ENCODE results near the gene OR4D5. TPM values are rescaled to one million over a fixed set of nuclear protein-coding genes. Genes with fewer than 3 reads are reported as not detected.

The OR4D5 gene
- total RNA-seq, 1 experiment from 2014 or later, result not detected

DNA sequence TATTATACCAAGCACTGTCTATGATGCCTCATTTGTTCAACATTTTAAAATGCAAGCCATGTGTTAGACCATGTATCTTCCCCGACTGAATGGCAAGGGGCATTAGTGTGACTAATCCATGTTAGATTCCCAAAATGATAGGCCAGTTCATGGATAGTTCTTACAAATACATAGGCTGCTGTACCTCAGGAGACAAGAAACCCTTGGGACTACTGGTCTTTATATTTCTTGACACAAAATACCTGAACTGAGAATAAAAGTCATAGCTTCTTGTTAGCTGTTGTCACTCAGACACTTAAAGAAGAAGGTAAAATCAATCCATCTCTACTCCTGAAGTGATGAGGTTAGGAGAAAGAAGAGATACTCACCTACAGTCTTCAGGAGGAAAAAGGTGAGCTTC is 37.5 kb upstream of the OR4D5 start, which contains the start of gene OR8D4:
TSS of gene OR8D4 (plus strand) at position 301 of the 400 bp plus-strand sequence. CDS start 4,265 bp downstream, outside the sequence.
- no peak within 1 kb of the TSS for H3K4me2 ChIP-seq
- H3K36me3 ChIP-seq (ENCODE audit: low read depth), result no peaks in the 10 kb centered on the region
- BruUV-seq (replicated peaks), result no TSS peak
- no peak within 1 kb of the TSS for H2AFZ ChIP-seq
- intact Hi-C loops (cut with micrococcal nuclease; ENCODE audit: unreplicated experiment), result no loop called here
- no peak within 1 kb of the TSS for H3K27ac ChIP-seq
- H3K27me3 ChIP-seq (ENCODE audit: insufficient read depth, low read depth), result 0 out of 2 replicates have a peak, but pooled peaks cover 17% of the 10 kb centered on the region
- H3K4me1 ChIP-seq (replicated peaks; ENCODE audit: insufficient read depth), result no peaks in the 10 kb centered on the region
- H3K9me3 ChIP-seq (ENCODE audit: insufficient read depth, low read depth), result no peaks in the 10 kb centered on the region
- no peak within 1 kb of the TSS for H3K4me3 ChIP-seq
- H4K20me1 ChIP-seq (ENCODE audit: insufficient read depth), result no peaks in the 10 kb centered on the region
- DNase-seq, result no peak
- POLR2A ChIA-PET (ENCODE audit: unreplicated experiment), result no interaction called here
- TF ChIP-seq, protein P1, sequence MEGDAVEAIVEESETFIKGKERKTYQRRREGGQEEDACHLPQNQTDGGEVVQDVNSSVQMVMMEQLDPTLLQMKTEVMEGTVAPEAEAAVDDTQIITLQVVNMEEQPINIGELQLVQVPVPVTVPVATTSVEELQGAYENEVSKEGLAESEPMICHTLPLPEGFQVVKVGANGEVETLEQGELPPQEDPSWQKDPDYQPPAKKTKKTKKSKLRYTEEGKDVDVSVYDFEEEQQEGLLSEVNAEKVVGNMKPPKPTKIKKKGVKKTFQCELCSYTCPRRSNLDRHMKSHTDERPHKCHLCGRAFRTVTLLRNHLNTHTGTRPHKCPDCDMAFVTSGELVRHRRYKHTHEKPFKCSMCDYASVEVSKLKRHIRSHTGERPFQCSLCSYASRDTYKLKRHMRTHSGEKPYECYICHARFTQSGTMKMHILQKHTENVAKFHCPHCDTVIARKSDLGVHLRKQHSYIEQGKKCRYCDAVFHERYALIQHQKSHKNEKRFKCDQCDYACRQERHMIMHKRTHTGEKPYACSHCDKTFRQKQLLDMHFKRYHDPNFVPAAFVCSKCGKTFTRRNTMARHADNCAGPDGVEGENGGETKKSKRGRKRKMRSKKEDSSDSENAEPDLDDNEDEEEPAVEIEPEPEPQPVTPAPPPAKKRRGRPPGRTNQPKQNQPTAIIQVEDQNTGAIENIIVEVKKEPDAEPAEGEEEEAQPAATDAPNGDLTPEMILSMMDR (conservative IDR thresholded peaks at IDR 0.05), result no peak
- no peak for TF ChIP-seq EZH2 (IDR thresholded peaks at IDR 0.05; ENCODE audit: low read depth)
- H3K9me2 ChIP-seq (ENCODE audit: insufficient read depth), result no peaks in the 10 kb centered on the region
- H3F3A ChIP-seq (ENCODE audit: insufficient read depth, low read depth), result no peaks in the 10 kb centered on the region
- CTCF ChIA-PET, result no interaction called here
- no peaks in the 10 kb centered on the region for H3K79me2 ChIP-seq (ENCODE audit: low read depth)

DNA sequence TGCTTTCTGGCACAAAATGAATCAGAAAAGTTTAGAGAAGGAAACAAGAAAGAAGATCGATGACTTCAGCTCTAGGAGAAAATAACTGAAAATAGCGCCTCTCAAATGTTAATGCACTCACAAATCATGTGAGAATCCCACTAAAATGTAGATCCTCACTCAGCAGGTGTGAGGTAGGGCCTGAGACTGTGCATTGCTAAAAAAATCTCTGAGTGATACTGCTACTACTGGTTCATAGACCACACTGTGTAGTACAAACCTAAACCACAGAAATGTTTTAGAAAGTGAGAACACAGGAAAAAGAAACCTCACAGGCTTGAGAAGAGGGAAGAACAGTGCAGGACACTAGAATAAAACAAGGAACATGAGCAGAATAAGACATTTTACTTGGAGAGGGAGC is 35.5 kb upstream of the OR4D5 start:
- Histone ChIP-seq H3K79me2 (ENCODE audit: low read depth) (no peaks in the 10 kb centered on the region), H3K27me3 (ENCODE audit: insufficient read depth, low read depth) (0 out of 2 replicates have a peak, but pooled peaks cover 14% of the 10 kb centered on the region), H3K4me2 (no peak overlapping the region), H3K36me3 (ENCODE audit: low read depth) (no peaks in the 10 kb centered on the region), H3K9me2 (ENCODE audit: insufficient read depth) (no peaks in the 10 kb centered on the region), H3K27ac (no peak overlapping the region), H4K20me1 (ENCODE audit: insufficient read depth) (no peaks in the 10 kb centered on the region), H3K4me3 (no peak overlapping the region), H3K4me1 (replicated peaks; ENCODE audit: insufficient read depth) (no peaks in the 10 kb centered on the region), H3K9me3 (ENCODE audit: insufficient read depth, low read depth) (no peaks in the 10 kb centered on the region), H3F3A (ENCODE audit: insufficient read depth, low read depth) (no peaks in the 10 kb centered on the region), H2AFZ (no peak overlapping the region)
- no peak for DNase-seq
- BruUV-seq (replicated peaks), result no TSS peak
- POLR2A ChIA-PET (ENCODE audit: unreplicated experiment), result no interaction called here
- CTCF ChIA-PET, result no interaction called here
- intact Hi-C loops (cut with micrococcal nuclease; ENCODE audit: unreplicated experiment), result no loop called here
- TF ChIP-seq, protein P1 (conservative IDR thresholded peaks at IDR 0.05), result no peak
- no peak for TF ChIP-seq EZH2 (IDR thresholded peaks at IDR 0.05; ENCODE audit: low read depth)

DNA sequence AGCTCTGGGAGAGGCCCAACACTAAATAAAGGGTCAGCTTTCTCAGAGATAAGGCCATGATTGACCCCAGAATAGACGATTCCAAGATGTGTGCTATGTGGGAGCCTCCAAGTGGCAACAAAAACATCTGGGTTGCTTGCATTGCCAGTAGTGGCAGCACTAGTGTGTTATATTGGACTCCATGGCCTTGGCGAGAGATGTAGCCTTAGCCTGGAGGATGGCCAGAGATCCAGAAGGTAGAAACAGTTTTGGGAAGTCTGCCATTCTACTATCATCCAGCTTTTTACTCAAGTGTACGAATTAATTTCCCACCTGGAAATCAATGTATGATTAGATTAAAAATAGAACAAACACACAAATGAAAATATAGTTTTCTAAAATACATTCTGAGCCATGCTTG is 34.5 kb upstream of the OR4D5 start:
- Histone ChIP-seq H3K9me2 (ENCODE audit: insufficient read depth) (no peaks in the 10 kb centered on the region; the same call in 1 of the 2 replicates), H4K20me1 (ENCODE audit: insufficient read depth) (no peaks in the 10 kb centered on the region), H3K4me3 (no peak overlapping the region), H3K36me3 (ENCODE audit: low read depth) (no peaks in the 10 kb centered on the region), H3K79me2 (ENCODE audit: low read depth) (no peaks in the 10 kb centered on the region), H3K9me3 (ENCODE audit: insufficient read depth, low read depth) (no peaks in the 10 kb centered on the region), H3K27me3 (ENCODE audit: insufficient read depth, low read depth) (0 out of 2 replicates have a peak, but pooled peaks cover 12% of the 10 kb centered on the region), H3F3A (ENCODE audit: insufficient read depth, low read depth) (no peaks in the 10 kb centered on the region), H3K4me1 (replicated peaks; ENCODE audit: insufficient read depth) (no peaks in the 10 kb centered on the region), H2AFZ (no peak overlapping the region), H3K27ac (no peak overlapping the region), H3K4me2 (no peak overlapping the region)
- ChIA-PET CTCF (no interaction called here), POLR2A (ENCODE audit: unreplicated experiment) (no interaction called here)
- no TSS peak for BruUV-seq (replicated peaks)
- intact Hi-C loops (cut with micrococcal nuclease; ENCODE audit: unreplicated experiment), result no loop called here
- DNase-seq, result no peak
- no peak for TF ChIP-seq EZH2 (IDR thresholded peaks at IDR 0.05; ENCODE audit: low read depth)
- TF ChIP-seq, protein P1 (conservative IDR thresholded peaks at IDR 0.05), result no peak
